T-helper 22 cell (primary cell): ENCODE data around the gene LOXL3.

Experiments
- DNase-seq: peaks from one replicate; pipeline ENCODE4 v3.0.0-alpha.2; 2020; ENCODE audit warnings: low read depth

The LOXL3 gene

DNA sequence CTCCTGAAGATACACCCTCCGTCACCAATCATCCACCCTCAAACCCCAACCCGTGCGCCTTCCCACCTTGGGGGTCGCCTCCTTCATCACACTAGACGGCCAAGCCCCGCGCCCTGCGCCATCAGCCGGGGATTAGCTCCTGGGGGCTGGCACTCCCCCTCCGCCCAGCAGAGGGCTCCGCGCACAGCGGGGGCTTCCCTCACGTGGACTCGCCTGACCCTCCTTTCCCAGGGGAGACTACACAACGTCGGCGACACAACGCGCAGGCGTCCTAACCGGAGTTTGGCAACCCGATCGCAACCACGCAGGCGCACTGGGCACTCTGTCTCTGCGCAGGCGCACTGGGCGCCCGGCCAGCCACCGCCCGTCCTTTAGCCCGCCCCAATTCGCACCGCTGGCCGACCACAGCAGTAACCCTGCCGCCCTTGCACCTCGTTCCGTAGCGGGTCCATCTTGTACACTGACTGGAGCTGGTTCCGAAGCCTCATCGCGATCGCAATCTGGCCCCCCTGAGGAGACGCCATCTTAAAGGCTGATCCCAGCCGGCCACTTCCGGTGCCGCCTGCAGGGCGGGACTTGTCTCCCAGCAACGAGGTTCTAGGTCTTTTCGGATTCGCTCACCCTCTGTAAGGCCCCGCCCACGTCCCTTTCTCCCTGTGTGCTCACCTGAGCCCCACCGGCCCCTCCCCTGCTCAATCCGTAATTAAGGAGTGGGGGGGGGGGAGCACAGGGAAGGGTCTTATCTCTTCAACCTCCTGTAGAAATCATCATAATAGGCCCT is 46.4 kb downstream of the LOXL3 start, which contains the start of gene PCGF1:
Gene PCGF1 (minus strand): TSS at position 551 of the 781 bp plus-strand sequence. CDS start 27 bp downstream, at position 524.
- DNase-seq, result peak; percentile 95

DNA sequence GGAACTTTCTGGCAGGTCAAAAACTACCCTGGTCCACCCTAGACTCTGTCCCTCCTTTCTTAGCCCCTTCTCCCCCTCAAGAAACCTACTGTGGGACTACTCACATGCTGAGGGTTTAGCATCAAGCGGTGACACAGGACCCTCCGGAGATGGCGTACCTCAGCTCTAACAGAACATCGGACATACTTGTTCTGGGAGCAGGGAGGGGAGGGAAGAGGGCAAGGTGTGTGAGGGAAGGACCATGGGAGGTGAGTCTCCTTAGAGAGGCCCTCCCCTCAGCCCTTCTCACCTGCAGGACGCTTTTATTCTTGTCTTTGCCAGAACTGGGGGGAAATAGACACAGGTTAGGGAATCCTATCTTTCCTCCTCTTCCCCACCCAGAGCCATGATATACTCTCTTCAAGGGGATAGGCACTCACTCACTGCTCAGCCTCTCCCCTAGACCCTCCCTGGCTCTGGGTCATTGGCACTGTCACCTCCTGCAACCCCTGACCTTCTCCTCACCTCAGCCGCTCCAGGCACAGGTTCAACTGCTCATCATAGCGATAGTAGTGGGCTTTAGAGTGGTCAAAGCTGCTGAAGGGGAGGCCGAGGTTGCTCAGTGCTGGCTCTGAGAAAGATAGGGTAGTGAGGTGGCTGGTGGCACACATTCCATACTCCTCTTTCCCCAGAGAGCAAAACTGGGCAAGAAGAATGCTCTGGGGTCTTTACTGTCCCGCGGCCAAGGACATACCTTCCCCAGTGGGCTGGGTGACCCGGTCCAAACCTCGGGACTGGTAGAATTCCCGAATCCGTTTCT is 48.1 kb downstream of the LOXL3 start:
- no peak for DNase-seq

DNA sequence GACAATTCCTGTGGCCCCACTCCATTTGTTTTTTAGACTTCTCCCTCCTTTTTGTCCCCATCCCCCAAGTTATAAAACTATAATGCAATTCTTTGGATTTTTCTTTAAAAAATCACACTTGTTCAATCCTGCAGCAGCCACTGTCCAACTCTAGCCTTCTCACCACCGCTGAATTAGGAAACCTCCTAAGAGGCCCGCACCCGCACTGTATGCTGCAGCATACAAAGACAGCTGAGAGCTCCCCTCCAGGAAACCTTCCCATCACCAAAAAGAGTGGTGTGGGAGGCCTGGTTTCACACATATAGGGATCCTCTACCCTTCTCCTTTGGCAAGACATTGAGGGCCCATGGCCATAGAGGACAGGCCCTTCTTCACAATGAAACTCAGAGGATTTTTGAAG is 49.2 kb downstream of the LOXL3 start:
- DNase-seq, result no peak

DNA sequence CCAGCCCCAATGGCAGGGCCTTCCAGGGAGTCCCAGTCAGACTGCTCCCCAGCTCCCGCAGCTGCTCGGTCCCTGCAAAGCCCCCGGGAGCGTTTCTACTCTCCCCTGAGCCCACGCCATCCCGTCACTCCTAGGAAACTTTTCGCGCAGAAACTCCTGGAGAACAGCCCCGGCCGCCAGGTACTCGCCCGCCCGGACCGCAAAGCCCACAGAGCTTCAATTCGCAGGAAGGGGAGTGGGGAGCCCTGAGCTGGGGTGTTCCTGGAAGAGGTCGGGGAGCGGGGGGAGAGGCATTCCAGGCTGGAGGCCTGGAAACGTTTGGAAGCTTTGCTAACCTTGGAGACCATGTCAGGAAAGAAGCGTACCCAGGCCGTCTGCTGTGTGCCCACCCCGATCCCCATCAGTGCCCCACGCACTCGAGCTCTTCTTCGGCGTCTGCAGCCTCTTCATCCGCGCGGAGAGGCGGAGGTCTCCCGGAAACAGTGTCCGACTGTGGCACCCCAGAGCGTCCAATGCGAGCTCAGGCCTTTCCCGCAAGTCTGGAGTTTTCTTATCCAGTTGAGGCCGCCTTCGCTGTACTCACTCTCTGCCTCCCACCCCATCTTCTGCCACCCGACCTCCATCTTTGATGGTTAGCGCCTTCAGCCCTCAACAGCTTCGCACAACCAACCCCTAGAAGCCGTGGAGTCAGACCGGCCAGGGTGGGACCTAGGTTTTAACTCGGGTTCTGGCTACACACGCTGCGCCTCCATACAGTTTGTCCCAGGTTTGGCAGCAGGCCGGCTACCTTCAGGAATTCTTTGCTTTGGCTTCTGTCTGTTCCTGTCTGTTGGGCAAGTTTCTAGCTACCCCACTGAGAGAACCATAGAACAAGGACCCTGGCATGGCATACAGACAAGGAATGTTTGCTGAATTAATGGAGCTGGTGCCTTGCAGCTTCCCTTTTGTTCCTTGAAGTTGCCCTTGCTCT is 50.0 kb downstream of the LOXL3 start:
- DNase-seq, result no peak

DNA sequence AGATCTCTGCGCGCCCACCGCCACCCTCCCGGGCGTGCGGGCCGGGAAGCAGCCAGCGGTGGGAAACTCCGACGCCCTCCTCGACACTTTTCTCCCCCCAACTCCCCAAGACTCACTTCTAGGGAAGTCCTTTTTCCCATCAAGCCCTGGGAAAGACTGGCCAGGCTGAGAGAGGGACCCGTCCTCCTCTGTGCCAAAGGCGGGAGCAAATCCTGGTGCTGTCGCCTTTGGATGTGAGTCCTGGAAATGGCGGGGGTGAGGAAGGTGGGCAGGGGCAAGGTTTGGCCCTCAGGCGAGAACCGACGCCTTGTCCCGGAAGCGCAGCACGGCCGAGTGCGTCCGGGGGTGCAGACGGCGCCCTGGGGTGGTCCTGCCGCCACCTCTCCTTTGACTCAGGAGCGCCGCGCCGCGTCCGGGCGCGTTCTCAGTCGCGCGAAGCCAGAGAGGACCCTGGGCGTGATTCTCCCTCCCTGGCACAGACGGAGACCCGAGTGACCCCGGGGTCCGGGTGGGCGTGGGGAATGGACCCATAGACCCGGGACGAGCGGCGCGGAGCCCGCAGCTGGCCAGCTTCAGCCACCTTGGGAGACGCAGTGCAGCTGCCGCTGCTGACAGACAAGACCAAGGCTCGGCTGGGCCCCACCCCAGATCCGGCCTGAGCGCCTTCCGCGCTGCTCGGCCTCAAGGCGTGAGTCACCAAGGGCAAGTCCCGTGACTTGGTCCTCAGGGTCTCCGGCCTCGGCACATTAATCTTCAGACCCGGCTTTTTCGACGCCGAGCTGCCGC is 50.8 kb downstream of the LOXL3 start:
- DNase-seq, result no peak

DNA sequence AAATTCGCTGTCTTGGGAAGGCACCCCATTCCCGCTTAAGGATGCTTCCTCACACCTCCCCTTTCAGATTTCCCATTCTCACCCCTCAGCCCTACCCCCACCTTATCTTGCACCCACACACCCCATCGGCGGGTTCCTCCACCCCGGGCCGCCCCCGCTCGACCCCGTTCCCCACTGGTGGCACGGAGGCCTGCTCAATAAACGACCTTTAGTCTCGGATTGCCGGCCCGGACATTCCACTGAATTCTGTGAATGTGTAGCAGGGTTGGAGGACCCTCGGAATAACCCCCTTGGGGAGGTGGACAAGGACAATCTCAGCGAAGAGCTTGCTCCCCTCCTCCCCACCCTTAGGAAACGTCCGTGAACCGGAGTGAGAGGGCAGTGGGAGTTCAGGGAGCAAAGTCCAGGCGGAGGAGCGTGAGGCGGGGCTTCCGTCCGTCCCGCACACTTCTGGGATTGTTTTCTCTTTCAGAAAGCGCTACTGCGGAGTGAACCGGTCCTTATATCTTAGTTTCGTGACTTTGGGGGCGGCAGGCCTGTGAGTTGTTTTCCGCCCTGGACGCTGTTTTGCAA is 51.5 kb downstream of the LOXL3 start:
- no peak for DNase-seq

DNA sequence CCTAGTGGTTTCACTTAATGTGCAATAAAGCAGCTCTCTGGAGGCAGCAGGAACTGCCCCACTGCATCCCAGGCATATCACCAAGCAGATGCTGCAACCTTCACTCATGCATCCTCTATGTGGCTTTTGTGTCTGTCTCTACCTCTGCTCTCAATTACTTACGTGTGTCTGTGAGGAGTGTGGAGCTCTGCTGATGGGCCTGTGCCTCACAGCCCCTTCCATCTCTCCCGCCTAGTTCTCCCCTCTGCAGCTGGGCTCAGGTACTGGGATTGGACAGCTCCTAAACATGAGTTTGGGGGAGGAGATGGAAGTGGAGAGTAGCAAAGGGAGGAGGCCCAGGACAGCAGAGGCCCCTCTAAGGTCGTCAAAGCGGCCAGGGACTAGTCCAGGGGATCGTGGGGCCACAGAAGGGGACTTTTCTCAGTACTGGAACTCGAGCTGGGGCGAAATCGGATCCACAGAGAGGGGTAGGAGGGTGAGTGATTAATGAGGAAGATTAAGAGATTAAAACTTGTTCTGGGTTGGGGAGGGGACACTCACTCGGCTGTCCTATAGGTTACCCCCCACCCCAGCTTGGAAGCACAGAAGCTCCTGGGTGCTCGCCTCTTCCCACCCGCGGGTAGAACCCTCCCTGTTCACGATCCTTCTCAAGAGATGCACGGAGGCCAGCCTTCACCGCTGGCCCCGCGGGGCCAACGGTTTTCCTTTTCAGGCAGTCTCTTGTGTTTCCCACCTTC is 52.2 kb downstream of the LOXL3 start:
- DNase-seq, result no peak

DNA sequence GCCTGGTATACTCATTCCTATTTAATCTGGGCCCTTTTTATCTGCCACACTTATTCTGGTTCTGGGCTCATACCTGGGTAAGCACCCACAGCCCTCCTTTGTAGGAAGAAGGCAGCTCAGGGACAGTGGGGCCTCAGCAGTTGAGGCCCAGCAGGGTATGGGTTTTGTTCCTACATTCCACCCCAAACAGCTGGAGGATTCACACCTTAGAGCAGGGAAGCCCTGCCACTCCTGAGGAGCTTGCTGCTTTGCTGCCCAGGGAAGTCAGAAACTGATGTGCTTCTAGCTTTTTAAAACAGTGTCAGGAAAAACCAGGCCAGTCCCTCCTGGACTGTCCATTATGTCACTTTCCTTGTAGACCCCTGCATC is 53.2 kb downstream of the LOXL3 start:
- DNase-seq, result no peak

DNA sequence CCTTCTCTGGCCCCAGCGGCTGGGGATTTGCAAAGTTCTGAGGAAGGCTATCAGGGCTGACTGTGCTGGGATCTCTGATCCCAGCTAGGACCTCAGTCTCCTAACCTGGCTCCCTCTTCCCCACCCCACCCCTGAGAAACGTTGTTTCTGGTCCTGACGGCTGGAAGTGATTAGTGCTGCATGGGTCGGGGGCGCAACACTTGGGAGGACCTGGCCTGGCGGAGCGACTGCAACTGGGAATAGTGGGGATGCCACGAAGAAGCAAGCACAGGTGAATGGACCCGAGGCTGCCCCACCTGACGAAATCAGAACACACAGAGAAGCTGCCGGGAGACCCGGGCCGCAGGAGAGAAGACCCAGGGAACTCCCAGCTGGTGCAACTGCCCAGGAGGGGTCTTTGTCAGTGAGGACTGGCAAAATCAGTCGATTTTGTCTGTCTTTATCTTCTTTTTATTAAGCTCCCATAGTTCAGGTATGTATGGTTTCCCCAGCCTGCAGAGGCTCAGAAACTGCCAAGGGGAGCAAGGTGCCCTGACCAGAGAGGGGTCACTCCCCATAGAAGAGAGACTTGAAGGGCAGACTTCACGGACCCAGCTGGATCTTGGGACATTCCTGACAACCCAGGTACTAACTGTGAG is 53.7 kb downstream of the LOXL3 start:
- DNase-seq, result no peak

DNA sequence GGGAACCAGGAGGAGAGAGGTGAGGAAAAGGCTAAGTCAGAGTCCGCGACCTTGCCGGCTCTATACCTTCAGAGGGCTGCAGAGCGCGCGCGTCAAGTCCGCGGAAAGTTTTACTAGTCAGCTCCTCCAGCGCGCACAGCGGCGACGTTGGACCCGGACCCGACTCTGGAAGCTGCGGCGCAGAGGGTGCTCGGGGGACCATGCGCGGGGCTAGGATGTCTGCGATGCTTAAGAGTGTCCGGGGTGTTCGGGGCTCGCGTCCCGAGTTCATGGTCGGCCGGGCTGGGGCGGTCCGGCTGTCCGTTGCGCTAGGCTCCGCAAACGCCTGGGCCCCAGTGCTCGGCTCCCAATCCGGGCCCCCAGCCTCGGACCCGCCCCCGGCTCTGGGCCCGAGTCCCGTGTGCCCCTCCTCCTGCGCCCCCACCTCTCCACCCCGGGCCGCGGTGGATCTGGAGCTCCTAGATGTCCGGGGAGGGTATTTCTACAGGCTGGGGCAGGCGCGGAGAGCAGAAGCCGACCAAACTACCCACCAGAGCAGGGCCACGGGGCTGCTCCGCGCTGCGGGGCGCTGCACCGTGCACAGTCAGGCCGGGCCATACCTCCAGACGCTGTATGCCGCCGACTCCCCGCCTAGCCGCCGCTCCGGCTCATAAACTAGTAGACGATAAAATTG is 54.3 kb downstream of the LOXL3 start, which contains the start of gene LBX2:
Gene LBX2 (minus strand): TSS at position 337 of the 673 bp plus-strand sequence. CDS start 66 bp downstream, at position 271.
- no peak for DNase-seq

DNA sequence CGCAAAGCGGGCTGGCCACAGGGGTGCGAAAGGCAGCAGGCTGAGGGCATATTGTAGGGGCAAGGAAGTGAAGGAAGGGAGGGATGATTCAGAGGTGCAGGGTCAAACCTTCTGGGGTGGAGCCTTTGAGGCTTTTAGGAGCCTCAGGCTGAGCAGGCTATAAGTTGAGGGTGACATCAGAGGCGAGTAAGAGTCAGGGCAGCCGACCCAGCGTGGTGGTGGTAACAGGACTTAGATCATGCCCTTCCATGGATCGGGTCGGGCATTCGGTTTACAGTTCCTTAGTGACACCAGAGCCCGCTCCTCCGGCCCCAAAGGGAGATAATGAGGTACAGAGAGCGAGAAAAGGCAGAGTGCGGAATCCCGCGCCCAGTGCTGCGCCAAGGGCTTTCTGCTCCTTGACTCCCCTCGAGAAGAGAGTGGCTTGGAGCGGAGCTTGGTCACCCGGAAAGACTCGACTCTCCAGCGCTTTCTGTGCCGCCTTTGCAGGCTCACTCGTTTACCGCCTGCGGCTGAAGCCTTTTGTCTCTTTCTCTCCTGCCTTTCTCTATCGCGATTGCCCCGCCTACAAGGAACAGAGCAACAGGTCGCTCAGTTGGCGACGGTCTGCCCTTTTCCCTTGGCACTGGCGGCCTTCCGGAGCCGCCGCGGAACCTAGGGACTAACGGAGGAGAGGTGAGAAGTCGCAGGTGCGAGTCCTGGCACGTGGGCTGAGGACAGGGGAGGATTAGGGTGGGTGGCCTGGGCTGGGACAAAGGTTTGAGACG is 55.1 kb downstream of the LOXL3 start:
- no peak for DNase-seq

DNA sequence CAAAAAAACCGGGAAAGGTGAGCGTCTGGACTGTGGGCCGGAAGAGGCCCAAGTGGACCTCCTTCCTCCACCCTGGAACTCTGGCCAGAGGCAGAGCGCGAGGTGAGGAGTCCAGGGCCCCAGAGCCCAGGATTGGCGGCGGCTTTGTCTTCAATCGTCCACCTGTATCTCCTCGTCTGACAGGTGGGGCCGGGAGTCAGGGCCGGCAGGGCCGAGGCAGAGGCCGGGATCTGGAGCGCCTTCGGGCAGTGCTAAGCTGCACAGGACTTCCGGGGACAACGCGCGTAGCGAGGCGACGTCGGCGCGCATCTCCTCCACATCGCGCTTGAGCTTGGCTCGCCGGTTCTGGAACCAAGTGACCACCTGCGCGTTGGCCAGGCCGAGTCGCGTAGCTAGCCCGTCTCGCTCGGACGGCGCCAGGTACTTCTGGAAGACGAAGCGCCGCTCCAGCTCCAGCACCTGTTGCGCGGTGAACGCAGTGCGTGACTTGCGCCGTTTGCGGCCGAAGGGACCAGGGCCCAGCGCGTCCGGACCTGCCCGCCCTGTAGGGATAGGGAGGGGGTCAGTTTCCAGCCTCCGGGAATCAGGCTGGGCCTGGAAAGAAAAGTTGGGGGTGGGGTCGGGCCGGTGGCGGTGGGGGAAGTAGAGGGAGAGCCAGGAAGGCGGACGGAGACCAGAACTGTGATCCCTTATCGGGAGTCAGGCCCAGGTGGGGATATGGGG is 55.8 kb downstream of the LOXL3 start:
- DNase-seq, result no peak

DNA sequence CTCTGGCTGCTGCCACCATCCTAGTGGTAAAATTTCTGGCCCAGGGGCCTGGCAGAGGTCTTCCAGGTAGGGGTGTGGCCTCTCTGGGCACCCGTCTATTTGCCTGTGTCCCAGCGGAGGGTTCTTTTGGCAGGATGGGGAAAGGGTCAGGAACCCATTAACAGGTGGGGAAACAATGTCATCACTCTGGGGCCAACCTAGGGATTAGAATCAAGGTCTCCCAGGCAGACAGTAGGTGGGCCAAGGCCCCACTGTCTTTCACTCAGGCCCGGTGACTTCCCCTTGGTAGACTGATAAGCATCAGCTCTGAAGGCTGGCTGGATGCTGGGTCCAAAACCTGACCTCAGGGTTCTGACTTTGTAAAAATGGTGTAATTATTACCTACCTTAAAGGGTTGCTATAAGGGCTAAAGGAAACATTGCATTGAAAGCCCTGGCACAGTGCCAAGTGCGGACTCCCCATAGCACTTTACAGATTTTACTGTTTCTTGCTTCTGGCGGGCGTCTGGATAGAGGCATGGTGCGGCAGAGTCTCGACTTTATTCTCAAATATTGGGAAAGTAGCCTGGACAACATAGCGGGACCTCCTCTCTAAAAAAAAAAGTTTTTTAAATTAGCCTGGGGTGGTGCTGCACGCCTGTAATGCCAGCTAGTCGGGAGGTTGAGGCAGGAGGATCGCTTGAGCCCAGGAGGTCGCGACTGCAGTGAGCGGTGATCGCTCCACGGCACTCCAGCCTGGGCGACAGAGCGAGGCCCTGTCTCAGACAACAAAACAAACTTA is 56.6 kb downstream of the LOXL3 start:
- no peak for DNase-seq

DNA sequence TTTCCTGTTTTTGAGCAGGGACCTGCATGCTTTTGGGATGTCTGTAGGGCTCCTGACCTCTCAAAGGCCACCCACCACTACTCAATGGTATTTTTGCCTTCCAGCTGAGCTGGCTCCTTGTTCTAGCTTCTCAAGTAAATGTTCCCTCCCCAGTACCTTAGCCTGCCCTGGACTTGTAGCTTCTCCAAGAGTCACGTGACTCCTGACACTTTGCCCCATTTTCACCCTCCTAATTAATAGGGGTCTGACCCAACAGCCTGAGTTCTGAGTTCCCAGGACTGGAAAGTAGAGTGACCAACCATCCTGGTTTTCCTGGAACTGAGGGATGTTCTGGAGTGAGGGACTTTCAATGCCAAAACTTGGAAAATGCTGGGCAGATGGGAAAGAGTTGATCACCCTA is 58.3 kb downstream of the LOXL3 start:
- no peak for DNase-seq

DNA sequence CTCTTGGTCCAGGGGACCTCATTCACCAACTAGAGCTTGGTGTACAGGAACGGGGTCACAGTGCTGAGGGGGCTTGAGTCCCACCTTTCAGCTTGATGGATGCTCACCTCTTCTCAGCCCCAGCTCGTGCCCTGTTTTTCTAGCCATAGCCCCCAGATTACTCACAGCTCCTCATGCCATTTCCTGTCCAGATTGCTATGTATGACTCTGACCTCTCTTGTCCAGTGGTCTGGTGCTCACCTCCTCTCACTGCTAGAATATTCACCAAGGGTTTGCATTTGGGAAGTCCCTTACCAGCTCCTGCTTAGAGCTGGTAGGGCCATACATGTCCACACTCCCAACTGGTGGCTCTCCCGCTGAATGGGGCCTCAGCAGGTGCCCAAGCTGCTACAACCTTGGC is 60.2 kb downstream of the LOXL3 start:
- DNase-seq, result no peak

DNA sequence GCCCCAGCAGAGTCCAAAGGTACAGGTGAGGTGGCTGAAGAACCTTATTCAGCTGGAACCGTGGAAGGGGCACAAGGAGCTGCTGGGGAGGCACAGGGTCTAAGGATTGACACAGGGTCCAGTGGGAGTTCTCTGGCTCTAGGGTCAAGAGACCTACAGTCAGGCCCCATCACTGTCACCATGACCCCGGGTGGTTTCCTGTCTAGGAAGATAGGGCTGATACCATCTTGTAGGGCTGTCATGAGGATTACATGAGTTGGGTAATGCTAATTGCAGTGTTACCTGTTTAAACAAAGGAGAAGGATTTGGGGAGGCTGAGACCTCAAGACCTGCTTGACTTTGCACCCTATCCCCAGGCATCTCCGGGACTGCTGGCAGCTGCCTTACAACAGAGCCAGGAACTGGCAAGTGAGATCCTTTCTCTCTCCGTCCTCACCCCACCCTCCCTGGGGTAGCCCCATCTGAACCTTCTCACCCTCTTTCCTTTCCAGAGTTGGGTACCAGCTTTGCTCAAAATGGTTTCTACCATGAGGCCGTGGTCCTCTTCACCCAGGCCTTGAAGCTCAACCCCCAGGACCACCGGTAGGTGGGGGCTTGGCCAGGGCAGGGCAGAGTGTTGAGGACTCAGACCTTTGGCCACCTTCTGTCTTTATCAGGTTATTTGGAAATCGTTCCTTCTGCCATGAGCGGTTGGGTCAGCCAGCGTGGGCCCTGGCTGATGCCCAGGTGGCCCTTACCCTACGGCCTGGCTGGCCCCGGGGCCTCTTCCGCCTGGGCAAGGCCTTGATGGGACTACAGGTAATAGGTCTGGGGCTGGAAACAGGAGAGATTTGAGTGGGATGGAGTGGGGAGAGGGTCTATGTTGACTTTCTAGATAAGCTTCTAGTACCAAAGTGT is 61.8 kb downstream of the LOXL3 start:
- no peak for DNase-seq
